ENCODE data around the gene RAG2. TPM values are rescaled to one million over a fixed set of nuclear protein-coding genes. Genes with fewer than 3 reads are reported as not detected.

Gene RAG2
- total RNA-seq, 1 experiment from 2014 or later: 0.10 TPM

DNA sequence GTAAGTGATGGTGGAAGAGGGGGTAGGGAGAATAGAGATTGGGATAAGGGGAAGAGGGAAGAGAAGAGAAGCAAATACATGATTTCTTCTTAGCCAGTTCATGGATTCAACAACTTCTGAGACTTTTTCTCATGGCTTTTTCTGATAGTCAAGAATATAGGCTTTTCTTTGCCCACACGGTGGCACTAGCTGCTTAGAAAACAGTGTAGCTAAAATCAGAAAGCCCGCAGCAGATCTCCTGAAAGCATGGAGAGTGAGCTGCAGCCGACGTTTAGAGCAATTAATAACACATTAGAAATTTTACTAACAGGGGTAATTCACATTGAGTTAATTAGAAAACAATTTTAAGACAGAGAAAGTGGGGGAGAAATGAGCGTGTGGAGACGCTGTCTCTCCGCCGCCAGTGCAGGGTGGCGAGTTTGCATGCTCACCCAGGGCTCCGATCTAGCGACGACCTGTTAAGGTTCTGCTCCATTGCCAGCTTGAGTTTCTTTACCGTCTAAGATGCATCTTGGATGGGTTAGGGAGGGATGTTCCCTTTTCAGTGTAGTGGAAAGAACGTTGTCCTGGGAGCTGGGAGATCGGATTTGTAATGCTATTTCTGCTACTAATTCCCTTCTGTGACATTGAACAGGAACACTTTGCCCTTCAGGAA, 33.5 kb downstream of the RAG2 start:
- Histone ChIP-seq H3K36me3 (ENCODE audit: control insufficient read depth, insufficient read depth, low read length) (no peaks in the 10 kb centered on the region; the same call in 1 of the 2 replicates), H3K9me3 (ENCODE audit: control insufficient read depth, insufficient read depth, low read depth, low read length) (no peaks in the 10 kb centered on the region), H3K27me3 (ENCODE audit: control insufficient read depth, insufficient read depth, low read length) (peaks cover 9% of the 10 kb centered on the region; the same call in 1 of the 2 replicates), H3K27ac (ENCODE audit: low read length) (peak overlapping the region; percentile 41; the same call in 1 of the 2 replicates), H3K4me3 (ENCODE audit: low read depth in 2 of 2, low read length in 2 of 2) (peak overlapping the region; percentile 22 to 30), H3K4me1 (ENCODE audit: control insufficient read depth, insufficient read depth, low read length) (peaks cover 8% of the 10 kb centered on the region)
- DNase-seq (ENCODE audit: low read depth, low spot score) (peak; percentile 18), ATAC-seq (peak; percentile 90)
- CTCF ChIA-PET: interaction anchor here (1.3 to 3.0 kb wide), 3 partner anchors 138 to 183 kb away, joined by 5 to 35 read pairs (median 7); no protein-coding TSS in a partner anchor
- TF ChIP-seq, protein P1, sequence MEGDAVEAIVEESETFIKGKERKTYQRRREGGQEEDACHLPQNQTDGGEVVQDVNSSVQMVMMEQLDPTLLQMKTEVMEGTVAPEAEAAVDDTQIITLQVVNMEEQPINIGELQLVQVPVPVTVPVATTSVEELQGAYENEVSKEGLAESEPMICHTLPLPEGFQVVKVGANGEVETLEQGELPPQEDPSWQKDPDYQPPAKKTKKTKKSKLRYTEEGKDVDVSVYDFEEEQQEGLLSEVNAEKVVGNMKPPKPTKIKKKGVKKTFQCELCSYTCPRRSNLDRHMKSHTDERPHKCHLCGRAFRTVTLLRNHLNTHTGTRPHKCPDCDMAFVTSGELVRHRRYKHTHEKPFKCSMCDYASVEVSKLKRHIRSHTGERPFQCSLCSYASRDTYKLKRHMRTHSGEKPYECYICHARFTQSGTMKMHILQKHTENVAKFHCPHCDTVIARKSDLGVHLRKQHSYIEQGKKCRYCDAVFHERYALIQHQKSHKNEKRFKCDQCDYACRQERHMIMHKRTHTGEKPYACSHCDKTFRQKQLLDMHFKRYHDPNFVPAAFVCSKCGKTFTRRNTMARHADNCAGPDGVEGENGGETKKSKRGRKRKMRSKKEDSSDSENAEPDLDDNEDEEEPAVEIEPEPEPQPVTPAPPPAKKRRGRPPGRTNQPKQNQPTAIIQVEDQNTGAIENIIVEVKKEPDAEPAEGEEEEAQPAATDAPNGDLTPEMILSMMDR (IDR thresholded peaks at IDR 0.05): peak; percentile 80
- TF ChIP-seq TCF7L2 (IDR thresholded peaks at IDR 0.05; ENCODE audit: low read depth, low read length): no peak
- in situ Hi-C loops (cut with HindIII; ENCODE audit: low pct_unique_long_range_greater_than_20kb, low sequenced_read_pairs): no loop called here
- BruUV-seq (replicated peaks): no TSS peak
- intact Hi-C loops (cut with micrococcal nuclease; ENCODE audit: unreplicated experiment): loop anchor here (1.0 to 5.0 kb wide), 3 partner anchors 58 to 183 kb away; no protein-coding TSS in a partner anchor
- POLR2A ChIA-PET: no interaction called here

DNA sequence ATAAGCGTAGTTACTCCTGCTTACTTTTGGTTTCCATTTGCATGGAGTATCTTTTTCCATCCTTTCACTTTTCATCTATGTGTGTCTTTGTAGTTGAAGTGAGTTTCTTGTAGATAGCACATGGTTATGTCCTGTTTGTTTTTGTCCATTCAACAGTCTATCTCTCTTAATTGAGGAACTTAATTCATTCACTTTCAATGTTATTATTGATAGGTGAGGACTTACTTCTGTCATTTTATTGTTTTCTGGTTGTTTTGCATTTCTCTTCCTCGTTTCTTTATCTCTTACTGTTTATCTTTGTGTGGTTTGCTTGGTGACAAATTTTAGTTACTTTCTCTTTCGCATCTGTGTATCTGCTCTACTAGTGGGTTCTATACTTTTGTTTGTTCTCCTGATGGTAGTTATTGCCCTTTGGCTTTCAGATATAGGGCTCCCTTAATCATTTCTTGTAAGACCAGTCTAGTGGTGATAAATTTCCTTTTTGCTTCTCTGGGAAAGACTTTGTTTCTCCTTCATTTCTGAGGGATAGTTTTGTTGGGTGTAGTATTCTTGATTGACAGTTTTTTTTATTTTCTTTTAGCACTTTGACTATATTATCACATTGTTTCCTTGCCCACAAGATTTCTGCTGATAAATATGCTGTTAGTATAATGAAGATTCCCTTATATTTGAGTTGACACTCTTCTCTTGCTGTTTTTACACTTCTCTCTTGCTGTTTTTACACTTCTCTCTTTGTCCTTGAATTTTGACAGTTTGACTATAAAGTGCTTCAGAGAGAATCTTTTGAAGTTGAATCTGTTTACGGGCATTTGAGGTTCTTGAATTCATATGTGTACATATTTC, 39.2 kb downstream of the RAG2 start:
- in situ Hi-C loops (cut with HindIII; ENCODE audit: low pct_unique_long_range_greater_than_20kb, low sequenced_read_pairs): no loop called here
- ChIA-PET POLR2A (no interaction called here), CTCF (no interaction called here)
- ATAC-seq: no peak
- no peak for DNase-seq (ENCODE audit: low read depth, low spot score)
- TF ChIP-seq, protein P2, sequence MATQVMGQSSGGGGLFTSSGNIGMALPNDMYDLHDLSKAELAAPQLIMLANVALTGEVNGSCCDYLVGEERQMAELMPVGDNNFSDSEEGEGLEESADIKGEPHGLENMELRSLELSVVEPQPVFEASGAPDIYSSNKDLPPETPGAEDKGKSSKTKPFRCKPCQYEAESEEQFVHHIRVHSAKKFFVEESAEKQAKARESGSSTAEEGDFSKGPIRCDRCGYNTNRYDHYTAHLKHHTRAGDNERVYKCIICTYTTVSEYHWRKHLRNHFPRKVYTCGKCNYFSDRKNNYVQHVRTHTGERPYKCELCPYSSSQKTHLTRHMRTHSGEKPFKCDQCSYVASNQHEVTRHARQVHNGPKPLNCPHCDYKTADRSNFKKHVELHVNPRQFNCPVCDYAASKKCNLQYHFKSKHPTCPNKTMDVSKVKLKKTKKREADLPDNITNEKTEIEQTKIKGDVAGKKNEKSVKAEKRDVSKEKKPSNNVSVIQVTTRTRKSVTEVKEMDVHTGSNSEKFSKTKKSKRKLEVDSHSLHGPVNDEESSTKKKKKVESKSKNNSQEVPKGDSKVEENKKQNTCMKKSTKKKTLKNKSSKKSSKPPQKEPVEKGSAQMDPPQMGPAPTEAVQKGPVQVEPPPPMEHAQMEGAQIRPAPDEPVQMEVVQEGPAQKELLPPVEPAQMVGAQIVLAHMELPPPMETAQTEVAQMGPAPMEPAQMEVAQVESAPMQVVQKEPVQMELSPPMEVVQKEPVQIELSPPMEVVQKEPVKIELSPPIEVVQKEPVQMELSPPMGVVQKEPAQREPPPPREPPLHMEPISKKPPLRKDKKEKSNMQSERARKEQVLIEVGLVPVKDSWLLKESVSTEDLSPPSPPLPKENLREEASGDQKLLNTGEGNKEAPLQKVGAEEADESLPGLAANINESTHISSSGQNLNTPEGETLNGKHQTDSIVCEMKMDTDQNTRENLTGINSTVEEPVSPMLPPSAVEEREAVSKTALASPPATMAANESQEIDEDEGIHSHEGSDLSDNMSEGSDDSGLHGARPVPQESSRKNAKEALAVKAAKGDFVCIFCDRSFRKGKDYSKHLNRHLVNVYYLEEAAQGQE (IDR thresholded peaks at IDR 0.05; ENCODE audit: insufficient read depth in 1 of 2, low read depth in 2 of 2, low read length in 1 of 2): no peak
- TF ChIP-seq TCF7L2 (IDR thresholded peaks at IDR 0.05; ENCODE audit: low read depth, low read length): no peak
- TF ChIP-seq POLR2AphosphoS5 (IDR thresholded peaks at IDR 0.05; ENCODE audit: low read depth, low read length): no peak
- TF ChIP-seq, protein P1 (IDR thresholded peaks at IDR 0.05): no peak
- TF ChIP-seq SIN3A (IDR thresholded peaks at IDR 0.05; ENCODE audit: borderline replicate concordance, insufficient read depth, low read depth, low read length): no peak
- no peak overlapping the region for H3K27ac ChIP-seq (ENCODE audit: low read length)
- no TSS peak for BruUV-seq (replicated peaks)
- intact Hi-C loops (cut with micrococcal nuclease; ENCODE audit: unreplicated experiment): no loop called here
- no peak overlapping the region for H3K4me3 ChIP-seq (ENCODE audit: low read depth in 2 of 2, low read length in 2 of 2)
- H3K4me1 ChIP-seq (ENCODE audit: control insufficient read depth, insufficient read depth, low read length): no peaks in the 10 kb centered on the region
- H3K27me3 ChIP-seq (ENCODE audit: control insufficient read depth, insufficient read depth, low read length): no peaks in the 10 kb centered on the region; the same call in 1 of the 2 replicates
- no peaks in the 10 kb centered on the region for H3K9me3 ChIP-seq (ENCODE audit: control insufficient read depth, insufficient read depth, low read depth, low read length)
- H3K36me3 ChIP-seq (ENCODE audit: control insufficient read depth, insufficient read depth, low read length): no peaks in the 10 kb centered on the region
